Measurements from ENCODE around the gene CPT1B.

The CPT1B gene

GRCh38 chr22:50583294-50583861, 5.2 kb upstream of the CPT1B start:
- H3K9ac ChIP-seq (ENCODE audit: low read length), result peak overlapping the region; percentile 98
- H3K4me1 ChIP-seq (ENCODE audit: control insufficient read depth, insufficient read depth, low read length), result peaks cover 29% of the 10 kb centered on the region
- no peaks in the 10 kb centered on the region for H3K9me3 ChIP-seq (ENCODE audit: control insufficient read depth, low read length)
- H3K36me3 ChIP-seq (ENCODE audit: control insufficient read depth, insufficient read depth, low read length, severe bottlenecking), result no peaks in the 10 kb centered on the region
- H3K27me3 ChIP-seq (replicated peaks; ENCODE audit: control insufficient read depth, insufficient read depth, low read length), result no peaks in the 10 kb centered on the region
- H3K4me3 ChIP-seq (ENCODE audit: low read length), result peak overlapping the region; percentile 86
- no peak for DNase-seq (ENCODE audit: low read depth)

- DNase-seq (ENCODE audit: low read depth), result peak; percentile 100
Measured at GRCh38 chr22:50582493-50583293, 4.5 kb upstream of the CPT1B start, which contains the start of gene CHKB. TSS of gene CHKB (minus strand) at chr22:50582849. CDS start at chr22:50582781, 68 bp downstream.

GRCh38 chr22:50581950-50582492, 3.8 kb upstream of the CPT1B start:
- peak; percentile 29 for DNase-seq (ENCODE audit: low read depth)
- Histone ChIP-seq H3K4me1 (ENCODE audit: control insufficient read depth, insufficient read depth, low read length) (peaks cover 36% of the 10 kb centered on the region), H3K36me3 (ENCODE audit: control insufficient read depth, insufficient read depth, low read length, severe bottlenecking) (no peaks in the 10 kb centered on the region), H3K9ac (ENCODE audit: low read length) (peak overlapping the region; percentile 98), H3K4me3 (ENCODE audit: low read length) (peak overlapping the region; percentile 86), H3K27me3 (replicated peaks; ENCODE audit: control insufficient read depth, insufficient read depth, low read length) (no peaks in the 10 kb centered on the region), H3K9me3 (ENCODE audit: control insufficient read depth, low read length) (no peaks in the 10 kb centered on the region)

More at GRCh38 chr22:50582493-50583293, 4.5 kb upstream of the CPT1B start, which contains the start of gene CHKB:
- Histone ChIP-seq H3K9me3 (ENCODE audit: control insufficient read depth, low read length) (no peaks in the 10 kb centered on the region), H3K9ac (ENCODE audit: low read length) (peak within 1 kb of the TSS; percentile 98), H3K4me1 (ENCODE audit: control insufficient read depth, insufficient read depth, low read length) (peaks cover 33% of the 10 kb centered on the region), H3K27me3 (replicated peaks; ENCODE audit: control insufficient read depth, insufficient read depth, low read length) (no peaks in the 10 kb centered on the region), H3K36me3 (ENCODE audit: control insufficient read depth, insufficient read depth, low read length, severe bottlenecking) (no peaks in the 10 kb centered on the region), H3K4me3 (ENCODE audit: low read length) (peak within 1 kb of the TSS; percentile 86)

GRCh38 chr22:50581031-50581949, 3.1 kb upstream of the CPT1B start:
- no peaks in the 10 kb centered on the region for H3K27me3 ChIP-seq (replicated peaks; ENCODE audit: control insufficient read depth, insufficient read depth, low read length)
- H3K36me3 ChIP-seq (ENCODE audit: control insufficient read depth, insufficient read depth, low read length, severe bottlenecking), result no peaks in the 10 kb centered on the region
- H3K9ac ChIP-seq (ENCODE audit: low read length), result peak overlapping the region; percentile 98
- peaks cover 36% of the 10 kb centered on the region for H3K4me1 ChIP-seq (ENCODE audit: control insufficient read depth, insufficient read depth, low read length)
- no peak for DNase-seq (ENCODE audit: low read depth)
- no peaks in the 10 kb centered on the region for H3K9me3 ChIP-seq (ENCODE audit: control insufficient read depth, low read length)
- peak overlapping the region; percentile 86 for H3K4me3 ChIP-seq (ENCODE audit: low read length)

GRCh38 chr22:50579752-50580151, 1.5 kb upstream of the CPT1B start:
- Histone ChIP-seq H3K9me3 (ENCODE audit: control insufficient read depth, low read length) (no peaks in the 10 kb centered on the region), H3K4me3 (ENCODE audit: low read length) (no peak overlapping the region), H3K27me3 (replicated peaks; ENCODE audit: control insufficient read depth, insufficient read depth, low read length) (no peaks in the 10 kb centered on the region), H3K9ac (ENCODE audit: low read length) (no peak overlapping the region), H3K36me3 (ENCODE audit: control insufficient read depth, insufficient read depth, low read length, severe bottlenecking) (no peaks in the 10 kb centered on the region), H3K4me1 (ENCODE audit: control insufficient read depth, insufficient read depth, low read length) (peaks cover 36% of the 10 kb centered on the region)
- DNase-seq (ENCODE audit: low read depth), result no peak

GRCh38 chr22:50578776-50579310, 616 bp upstream of the CPT1B start:
- no peak for DNase-seq (ENCODE audit: low read depth)
- Histone ChIP-seq H3K9me3 (ENCODE audit: control insufficient read depth, low read length) (no peaks in the 10 kb centered on the region), H3K36me3 (ENCODE audit: control insufficient read depth, insufficient read depth, low read length, severe bottlenecking) (no peaks in the 10 kb centered on the region), H3K4me3 (ENCODE audit: low read length) (peak overlapping the region; percentile 38), H3K4me1 (ENCODE audit: control insufficient read depth, insufficient read depth, low read length) (peaks cover 36% of the 10 kb centered on the region), H3K27me3 (replicated peaks; ENCODE audit: control insufficient read depth, insufficient read depth, low read length) (no peaks in the 10 kb centered on the region), H3K9ac (ENCODE audit: low read length) (peak overlapping the region; percentile 66)

- H3K4me1 ChIP-seq (ENCODE audit: control insufficient read depth, insufficient read depth, low read length), result peaks cover 30% of the 10 kb centered on the region
- no peak overlapping the region for H3K9ac ChIP-seq (ENCODE audit: low read length)
- no peaks in the 10 kb centered on the region for H3K9me3 ChIP-seq (ENCODE audit: control insufficient read depth, low read length)
- no peak for DNase-seq (ENCODE audit: low read depth)
- H3K27me3 ChIP-seq (replicated peaks; ENCODE audit: control insufficient read depth, insufficient read depth, low read length), result no peaks in the 10 kb centered on the region
- H3K36me3 ChIP-seq (ENCODE audit: control insufficient read depth, insufficient read depth, low read length, severe bottlenecking), result no peaks in the 10 kb centered on the region
- peak overlapping the region; percentile 8 for H3K4me3 ChIP-seq (ENCODE audit: low read length)
Measured at GRCh38 chr22:50577697-50577986, 585 bp downstream of the CPT1B start.

GRCh38 chr22:50576806-50577696, 1.2 kb downstream of the CPT1B start:
- Histone ChIP-seq H3K9ac (ENCODE audit: low read length) (no peak overlapping the region), H3K27me3 (replicated peaks; ENCODE audit: control insufficient read depth, insufficient read depth, low read length) (no peaks in the 10 kb centered on the region), H3K4me1 (ENCODE audit: control insufficient read depth, insufficient read depth, low read length) (peaks cover 29% of the 10 kb centered on the region), H3K4me3 (ENCODE audit: low read length) (peak overlapping the region; percentile 8), H3K36me3 (ENCODE audit: control insufficient read depth, insufficient read depth, low read length, severe bottlenecking) (peaks cover 2% of the 10 kb centered on the region), H3K9me3 (ENCODE audit: control insufficient read depth, low read length) (no peaks in the 10 kb centered on the region)
- DNase-seq (ENCODE audit: low read depth), result no peak

GRCh38 chr22:50576070-50576469, 2.2 kb downstream of the CPT1B start:
- H3K9ac ChIP-seq (ENCODE audit: low read length), result no peak overlapping the region
- peak; percentile 9 for DNase-seq (ENCODE audit: low read depth)
- peaks cover 21% of the 10 kb centered on the region for H3K4me1 ChIP-seq (ENCODE audit: control insufficient read depth, insufficient read depth, low read length)
- peaks cover 7% of the 10 kb centered on the region for H3K36me3 ChIP-seq (ENCODE audit: control insufficient read depth, insufficient read depth, low read length, severe bottlenecking)
- H3K4me3 ChIP-seq (ENCODE audit: low read length), result no peak overlapping the region
- H3K27me3 ChIP-seq (replicated peaks; ENCODE audit: control insufficient read depth, insufficient read depth, low read length), result no peaks in the 10 kb centered on the region
- no peaks in the 10 kb centered on the region for H3K9me3 ChIP-seq (ENCODE audit: control insufficient read depth, low read length)

- Histone ChIP-seq H3K36me3 (ENCODE audit: control insufficient read depth, insufficient read depth, low read length, severe bottlenecking) (peaks cover 13% of the 10 kb centered on the region), H3K27me3 (replicated peaks; ENCODE audit: control insufficient read depth, insufficient read depth, low read length) (no peaks in the 10 kb centered on the region), H3K4me3 (ENCODE audit: low read length) (no peak overlapping the region), H3K9ac (ENCODE audit: low read length) (no peak overlapping the region), H3K9me3 (ENCODE audit: control insufficient read depth, low read length) (no peaks in the 10 kb centered on the region), H3K4me1 (ENCODE audit: control insufficient read depth, insufficient read depth, low read length) (peaks cover 21% of the 10 kb centered on the region)
- DNase-seq (ENCODE audit: low read depth), result no peak
Measured at GRCh38 chr22:50575426-50575941, 2.7 kb downstream of the CPT1B start.
